Stimulated activated CD4-positive, alpha-beta T cell treated with anti-CD3 and anti-CD28 coated beads, TNF-alpha, amount 100 ng/mL, for 1 hour (primary cell): ENCODE results near the gene GINS3.
"Not testable (repeated sequence)": the region's sequence is repeated elsewhere in the genome, so short reads cannot be mapped to it uniquely, and the experiment has no call there.

Source experiments
- DNase-seq, 3 donors: peaks; one replicate each; pipeline ENCODE4 v3.0.0-alpha.2; 2020; ENCODE audit warnings: low read depth in 3 of 3, low spot score in 1 of 3

The GINS3 gene

DNA sequence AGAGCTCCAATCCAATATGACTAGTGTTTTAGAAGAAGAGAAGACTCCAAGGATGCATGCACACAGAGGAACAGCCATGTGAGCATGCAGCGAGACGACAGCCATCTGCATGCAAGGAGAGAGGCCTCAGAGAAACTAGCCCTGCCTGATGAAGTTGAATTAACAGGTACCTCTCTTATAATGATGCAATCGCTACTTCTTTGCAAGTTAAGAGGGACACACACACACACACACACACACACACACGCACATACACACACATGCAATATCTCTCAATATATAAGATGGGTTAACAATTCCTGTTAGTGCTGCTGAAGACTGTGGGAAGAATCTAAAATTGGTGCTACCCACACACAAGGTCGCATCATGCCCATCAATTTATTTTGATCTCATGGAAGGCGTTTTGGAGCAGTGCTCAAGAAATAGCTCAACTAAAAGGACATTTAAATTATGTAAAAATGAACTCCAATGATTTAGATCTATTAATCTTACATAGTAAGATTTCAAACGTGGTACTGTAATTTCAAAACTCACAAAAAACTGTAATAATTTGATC is 7.0 kb upstream of the GINS3 start:
- no peak for DNase-seq

DNA sequence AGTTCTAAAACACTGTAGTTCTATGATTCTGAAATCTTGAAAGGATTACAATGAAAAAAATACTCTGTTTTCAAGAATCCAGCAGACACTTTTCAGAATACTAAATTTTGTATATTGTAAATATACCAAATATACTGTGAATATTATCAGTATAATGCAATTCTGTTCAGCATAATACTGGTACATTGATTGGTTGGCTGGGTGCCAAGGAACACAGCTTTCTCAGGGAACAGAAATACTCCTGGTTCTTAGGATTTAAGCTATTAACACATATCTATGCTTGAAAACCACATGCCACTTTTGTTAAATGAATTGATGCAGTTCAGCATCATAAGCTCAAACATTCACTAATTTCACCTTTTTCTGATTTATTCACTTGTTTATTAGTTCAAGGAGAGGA is 2.5 kb upstream of the GINS3 start:
- DNase-seq: no peak

DNA sequence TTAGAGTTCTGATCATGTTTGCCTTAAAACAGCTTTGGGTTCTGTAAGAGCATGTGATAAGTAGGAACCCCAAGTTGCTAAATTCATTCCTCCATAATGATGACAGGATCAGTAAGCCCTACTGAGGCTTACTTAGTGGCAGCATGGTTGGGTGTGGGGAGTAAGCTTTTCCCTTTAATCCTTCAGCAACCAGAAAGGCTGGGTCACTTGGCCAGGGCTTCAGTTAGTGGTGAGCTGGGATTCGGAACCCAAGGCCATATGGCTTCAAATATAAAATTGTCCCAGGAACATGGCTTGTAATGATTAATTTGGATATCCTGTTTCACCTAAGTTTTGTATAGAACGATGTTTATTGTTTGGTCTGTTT is 850 bp downstream of the GINS3 start:
- no peak for DNase-seq

DNA sequence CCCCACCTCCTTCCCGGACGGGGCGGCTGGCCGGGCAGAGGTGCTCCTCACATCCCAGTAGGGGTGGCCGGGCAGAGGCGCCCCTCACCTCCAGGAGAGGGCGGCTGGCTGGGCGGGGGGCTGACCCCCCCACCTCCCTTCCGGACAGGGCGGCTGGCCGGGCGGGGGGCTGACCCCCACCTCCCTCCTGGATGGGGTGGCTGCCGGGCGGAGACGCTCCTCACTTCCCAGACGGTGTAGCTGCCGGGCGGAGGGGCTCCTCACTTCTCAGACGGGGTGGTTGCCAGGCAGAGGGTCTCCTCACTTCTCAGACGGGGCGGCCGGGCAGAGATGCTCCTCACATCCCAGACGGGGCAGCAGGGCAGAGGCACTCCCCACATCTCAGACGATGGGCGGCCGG is 4.6 kb downstream of the GINS3 start:
- not testable (repeated sequence) for DNase-seq

DNA sequence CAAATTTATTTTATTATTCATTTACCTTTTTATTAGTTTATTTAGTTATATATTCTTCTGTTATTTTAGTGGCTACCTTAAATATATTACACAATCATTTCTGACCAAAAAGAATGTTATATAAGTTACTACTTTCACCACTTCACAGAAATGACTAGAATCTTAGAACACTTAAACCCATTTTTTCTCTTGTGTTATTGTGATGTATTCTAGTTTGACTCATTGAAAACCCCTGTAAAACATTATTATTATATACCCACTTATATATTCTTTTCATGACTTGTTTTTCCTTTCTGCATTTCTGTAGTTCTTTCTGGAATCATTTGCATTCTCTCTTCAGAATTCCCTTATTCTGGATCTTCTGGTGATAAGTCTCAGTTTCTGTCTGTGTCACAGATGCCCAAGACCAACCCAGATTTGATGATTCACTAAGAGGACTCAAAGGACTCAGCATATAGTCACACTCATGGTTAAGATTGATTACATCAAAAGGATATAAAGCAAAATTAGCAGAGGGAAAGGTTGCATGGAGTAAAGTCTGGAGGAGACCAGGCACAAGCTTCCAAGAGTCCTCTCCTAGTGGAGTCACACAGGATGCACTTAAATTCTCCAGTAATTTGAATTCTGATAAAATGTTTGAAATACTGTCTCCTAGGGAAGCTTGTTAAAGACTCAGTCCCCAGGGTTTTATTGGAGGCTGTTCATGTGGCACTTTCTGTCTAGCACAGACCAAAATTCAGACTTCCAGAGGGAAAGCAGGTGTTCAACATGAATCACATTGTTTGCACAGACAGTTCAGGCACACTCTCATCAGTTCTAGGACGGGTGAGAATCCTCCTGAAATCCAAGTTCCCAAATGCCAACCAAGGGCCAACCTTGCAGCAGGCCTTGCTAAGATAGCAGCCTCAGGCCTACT is 7.7 kb downstream of the GINS3 start:
- DNase-seq: no peak

DNA sequence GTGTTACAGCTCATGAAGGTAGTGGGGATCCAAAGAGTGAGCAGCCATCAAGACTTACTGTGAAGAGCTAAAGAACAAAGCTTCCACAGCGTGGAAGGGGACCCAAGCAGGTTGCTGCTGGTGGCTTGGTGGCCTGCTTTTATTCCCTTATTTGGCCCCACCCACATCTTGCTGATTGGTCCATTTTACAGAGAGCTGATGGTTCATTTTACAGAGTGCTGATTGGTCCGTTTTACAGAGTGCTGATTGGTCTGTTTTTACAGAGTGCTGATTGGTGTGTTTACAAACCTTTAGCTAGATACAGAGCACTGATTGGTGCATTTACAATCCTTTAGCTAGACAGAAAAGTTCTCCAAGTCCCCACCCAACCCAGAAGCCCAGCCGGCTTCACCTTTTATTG is 9.0 kb downstream of the GINS3 start:
- DNase-seq: not testable (repeated sequence)

DNA sequence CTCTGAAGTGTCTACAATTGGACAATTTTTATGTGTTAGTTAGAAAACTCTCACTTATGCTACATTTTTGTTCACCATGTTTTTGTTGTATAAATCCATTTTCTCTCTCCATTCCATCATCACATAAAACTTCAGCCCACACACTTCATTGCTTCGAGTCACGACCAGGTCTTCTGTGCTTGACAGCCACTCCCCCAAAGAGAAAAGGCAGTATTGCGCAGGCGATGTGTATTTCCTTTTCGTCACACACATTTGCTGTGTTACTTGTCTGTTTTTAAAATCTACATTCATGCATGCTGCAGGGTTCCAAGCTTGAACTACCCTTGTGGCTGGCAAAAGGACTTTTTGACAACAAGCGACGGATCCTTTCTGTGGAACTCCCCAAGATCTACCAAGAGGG is 10.5 kb downstream of the GINS3 start:
- DNase-seq: no peak

DNA sequence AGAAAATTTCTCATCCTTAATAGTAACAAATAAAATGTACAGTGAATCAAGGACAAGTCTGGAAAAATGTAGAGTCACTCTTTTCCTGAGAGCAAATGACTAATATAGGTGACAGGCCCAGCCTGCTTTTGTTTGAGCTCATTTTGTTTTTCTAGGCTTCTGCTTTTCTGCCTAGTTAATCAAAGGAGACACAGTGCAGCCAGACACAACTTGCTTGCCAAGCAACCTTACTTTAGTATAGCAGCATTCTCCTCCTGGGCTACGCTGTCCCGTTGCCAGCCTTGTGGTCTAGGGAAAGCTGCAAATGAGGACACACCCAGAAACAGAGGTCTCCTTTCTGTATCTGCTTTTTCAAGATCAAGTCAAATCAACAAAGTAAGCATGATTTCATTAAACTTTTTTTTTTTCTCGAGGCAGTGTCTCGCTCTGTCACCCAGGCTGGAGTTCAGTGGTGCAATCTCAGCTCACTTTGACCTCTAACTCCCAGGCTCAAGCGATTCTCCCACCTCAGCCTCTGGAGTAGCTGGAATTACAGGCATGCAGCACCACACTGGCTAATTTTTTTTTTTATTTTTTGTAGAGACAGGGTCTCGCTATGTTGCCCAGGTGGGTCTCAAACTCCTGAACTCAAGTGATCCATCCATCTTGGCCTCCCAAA is 17.2 kb downstream of the GINS3 start:
- no peak for DNase-seq

DNA sequence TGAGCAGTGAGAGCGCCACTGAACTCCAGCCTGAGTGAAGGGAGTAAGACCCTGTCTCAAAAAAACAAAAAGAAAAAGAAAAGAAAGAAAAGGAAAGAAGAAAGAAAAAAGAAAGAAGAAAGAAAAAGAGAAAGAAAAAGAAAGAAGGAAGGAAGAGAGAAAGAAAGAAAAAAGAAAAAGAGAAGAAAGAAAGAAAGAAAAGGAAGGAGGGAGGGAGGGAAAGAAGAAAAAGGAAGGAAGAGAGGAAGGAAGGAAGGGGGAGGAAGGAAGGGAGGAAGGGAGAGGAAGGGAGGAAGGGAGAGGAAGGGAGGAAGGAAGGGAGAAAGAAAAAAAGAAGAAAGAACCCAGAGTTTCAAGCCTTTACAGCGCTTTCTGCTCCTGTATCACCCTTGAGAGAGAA is 19.1 kb downstream of the GINS3 start:
- DNase-seq: no peak

DNA sequence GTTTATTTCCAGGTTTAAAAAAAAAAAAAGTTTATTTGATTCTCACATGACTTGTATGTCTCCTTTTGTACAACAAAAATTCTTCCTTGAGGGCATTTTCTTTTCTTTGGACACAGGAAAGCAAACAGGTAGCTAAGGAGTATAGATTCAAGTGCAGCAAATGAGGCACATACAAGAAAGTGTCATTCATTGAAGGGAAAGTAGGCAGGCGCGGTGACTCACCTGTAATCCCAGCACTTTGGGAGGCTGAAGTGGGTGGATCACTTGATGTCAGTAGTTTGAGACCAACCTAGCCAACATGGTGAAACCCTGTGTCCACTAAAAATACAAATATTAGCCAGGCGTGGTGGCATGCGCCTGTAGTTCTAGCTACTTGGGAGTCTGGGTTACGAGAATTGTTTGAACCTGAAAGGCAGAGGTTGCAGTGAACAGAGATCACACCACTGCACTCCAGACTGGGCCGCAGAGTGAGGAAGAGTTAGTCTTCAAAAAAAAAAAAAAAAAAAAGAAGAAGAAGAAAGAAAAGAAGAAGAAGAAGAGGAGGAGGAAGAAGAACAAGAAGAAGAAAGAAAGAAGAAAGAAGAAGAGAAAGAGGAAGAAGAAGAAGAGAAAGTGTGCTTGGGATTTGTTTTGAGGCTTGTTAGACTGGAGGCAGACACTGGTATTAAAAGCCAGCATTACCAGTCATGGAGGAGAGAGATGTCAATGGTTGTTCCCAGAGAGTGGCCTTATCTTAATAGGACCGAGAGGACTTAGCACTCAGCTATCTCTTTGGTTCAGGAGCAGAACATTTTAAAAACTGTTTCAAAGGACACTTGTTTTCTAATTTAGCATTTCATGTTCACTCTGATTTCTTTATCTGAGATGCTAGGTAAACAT is 19.7 kb downstream of the GINS3 start:
- no peak for DNase-seq

DNA sequence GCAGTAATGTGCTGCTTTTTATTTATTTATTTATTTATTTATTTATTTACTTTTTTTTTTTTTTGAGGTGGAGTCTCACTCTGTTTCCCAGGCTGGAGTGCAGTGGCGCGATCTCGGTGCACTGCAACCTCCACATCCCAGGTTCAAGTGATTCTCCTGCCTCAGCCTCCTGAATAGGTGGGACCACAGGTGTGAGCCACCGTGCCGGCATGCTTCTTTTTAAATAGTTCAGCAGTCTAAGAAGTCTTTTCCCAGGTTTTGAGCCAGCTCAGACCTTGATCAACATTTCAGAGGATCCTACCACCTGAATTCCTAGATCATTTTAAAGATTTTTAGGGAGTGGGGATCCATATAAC is 20.3 kb downstream of the GINS3 start:
- not testable (repeated sequence) for DNase-seq

DNA sequence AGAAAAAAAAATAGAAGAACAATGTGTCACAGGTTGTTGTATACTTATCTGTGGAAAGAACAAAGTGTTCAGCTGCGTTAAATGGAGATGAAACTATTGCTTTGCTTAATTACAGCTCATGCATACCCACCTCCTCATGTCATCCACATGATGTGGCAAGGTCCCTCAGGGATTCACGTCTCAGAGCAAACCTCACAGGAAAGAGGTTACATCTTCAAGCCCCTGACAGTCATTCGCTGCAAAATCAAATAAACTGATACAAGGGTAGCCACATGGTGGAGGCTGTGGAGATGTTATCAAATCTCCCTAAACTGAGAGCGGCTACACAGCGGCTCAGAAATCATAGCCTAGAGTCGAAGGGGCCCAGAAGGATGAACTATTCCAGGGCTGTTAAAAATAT is 21.1 kb downstream of the GINS3 start:
- DNase-seq: no peak

DNA sequence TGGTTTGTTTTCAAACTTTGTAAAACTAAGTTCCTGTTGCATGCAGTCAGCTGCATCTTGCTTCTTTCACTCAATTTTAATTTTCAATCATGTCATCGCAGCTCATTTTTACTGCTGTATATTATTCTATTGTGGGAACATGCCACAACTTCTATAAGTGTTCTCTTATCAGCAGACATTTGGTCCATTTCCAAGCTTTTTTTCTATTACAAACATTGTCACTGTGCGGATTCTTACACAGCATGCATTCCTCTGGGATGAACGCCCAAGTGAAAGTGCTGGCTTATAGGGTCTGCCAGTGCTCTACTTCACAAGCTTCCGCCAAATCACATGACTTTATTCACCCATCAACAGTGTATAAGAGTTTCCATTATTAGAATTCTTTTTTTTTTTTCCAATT is 22.7 kb downstream of the GINS3 start:
- DNase-seq: no peak

DNA sequence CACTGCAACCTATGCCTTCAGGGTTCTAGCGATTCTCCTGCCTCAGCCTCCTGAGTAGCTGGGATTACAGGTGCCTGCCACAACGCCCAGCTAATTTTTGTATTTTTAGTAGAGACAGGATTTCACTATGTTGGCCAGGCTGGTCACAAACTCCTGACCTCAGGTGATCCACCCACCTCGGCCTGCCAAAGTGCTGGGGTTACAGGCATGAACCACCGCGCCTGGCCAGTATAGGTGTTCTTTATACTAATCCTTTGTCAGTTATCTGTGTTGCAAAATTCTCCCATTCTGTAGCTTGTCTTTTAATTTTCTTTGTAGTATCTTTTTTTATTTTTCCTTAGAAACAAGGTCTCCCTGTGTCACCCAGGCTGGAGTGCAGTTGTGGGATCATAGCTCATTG is 23.7 kb downstream of the GINS3 start:
- DNase-seq: not testable (repeated sequence)

DNA sequence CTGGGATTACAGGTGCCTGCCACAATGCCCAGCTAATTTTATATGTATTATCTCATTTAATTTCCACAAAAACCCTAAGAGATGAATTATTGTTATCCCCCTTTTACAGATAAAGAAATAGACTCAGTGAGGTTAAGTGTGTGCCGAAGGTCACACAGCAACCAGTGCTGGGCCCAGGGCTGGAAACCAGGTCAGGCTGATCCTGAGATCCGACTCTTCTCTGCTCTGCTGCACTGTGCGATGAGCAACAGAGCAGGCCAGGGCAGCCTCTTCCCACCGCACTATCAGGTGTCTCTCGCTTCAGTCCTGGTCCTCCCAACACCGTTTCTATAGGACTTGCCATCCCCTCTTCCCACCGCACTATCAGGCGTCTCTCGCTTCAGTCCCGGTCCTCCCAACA is 24.8 kb downstream of the GINS3 start:
- DNase-seq: no peak

DNA sequence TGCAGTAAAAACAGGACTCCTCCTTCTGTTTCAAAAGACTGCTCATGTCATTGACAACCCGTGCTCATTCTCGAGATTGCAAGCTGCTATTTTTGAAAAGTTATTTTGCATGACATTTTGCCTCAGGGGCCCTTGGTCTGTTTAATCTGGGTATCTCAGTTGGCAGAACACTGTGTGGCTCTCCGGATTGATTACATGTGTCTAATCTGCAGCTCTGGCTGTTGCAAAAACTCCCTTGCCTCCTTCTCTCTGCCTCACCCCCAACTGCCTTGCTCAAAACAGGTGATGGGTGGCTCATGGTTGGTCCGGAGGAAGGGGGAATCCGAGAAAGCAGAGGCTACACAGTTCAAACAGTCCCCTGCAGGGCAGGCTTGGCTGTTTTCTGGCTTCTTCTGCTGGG is 25.3 kb downstream of the GINS3 start:
- DNase-seq: no peak

DNA sequence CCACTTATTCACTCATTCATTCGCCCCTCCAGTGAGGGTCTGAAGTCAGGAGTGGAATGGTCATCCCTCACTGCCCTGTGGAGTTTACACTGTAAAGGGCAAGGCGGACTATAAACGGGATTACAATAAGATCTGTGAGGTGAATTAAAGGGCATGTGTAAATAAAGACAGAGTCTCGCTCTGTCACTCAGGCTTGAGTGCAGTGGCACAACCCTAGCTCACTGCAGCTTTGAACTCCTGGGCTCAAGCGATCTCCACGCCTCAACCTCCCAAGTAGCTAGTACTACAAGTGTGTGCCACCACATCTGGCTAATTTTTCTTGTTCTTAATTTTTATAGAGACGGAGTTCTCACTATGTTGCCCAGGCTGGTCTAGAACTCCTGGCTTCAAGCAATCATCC is 25.8 kb downstream of the GINS3 start:
- no peak for DNase-seq

DNA sequence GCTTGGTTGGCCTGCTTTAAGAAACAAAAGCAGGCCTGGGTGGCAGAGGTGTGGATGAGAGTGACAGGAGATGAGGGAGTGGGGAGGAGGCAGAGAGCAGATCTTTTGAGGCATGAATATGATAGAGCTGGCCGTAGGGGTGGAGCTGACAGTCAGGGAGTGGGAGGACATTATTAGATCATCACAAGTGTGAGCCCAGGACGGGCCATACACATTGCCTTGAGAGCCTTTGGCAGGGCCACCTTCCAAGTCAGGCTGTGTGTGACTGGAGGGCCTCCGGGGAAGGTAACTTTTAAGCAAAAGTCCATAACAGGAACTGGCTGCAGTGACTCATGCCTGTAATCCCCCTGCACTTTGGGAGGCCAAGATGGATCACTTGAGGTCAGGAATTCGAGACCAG is 26.3 kb downstream of the GINS3 start:
- DNase-seq: no peak

DNA sequence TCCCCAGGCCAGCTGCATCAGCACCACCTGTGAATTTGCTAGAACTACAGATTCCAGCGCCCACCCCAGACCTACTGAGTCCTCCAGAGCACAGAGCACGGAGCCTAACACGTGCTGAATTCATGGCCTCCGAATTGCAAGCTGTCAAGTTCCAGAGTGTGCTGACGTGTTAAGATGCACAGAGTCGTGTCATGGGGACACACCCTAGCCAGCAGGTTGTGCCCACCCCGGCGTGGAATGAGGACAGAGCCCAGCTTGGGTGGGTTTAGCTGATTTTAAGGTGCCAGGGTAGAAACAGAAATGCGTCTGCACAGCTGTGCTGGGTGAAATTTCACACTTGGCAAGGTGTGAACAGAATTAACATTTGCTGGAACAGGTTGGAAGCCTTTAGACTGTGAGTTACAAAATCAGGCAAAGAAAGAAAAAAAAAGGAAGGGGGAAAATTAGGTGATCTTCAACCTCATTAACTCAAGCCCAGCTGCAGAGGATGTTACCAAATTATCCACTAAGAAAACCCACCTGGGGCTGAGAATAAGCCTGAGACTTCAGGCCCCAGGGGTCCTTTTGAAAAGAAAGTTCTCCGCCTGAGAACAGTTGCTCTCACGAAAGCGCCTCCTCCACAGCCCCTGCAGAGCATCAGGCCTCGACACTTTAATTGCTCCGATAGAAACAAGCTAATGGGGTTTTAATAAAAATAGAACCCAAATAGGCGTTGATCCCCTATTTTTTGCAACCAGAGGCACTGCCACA is 27.1 kb downstream of the GINS3 start:
- DNase-seq: no peak

DNA sequence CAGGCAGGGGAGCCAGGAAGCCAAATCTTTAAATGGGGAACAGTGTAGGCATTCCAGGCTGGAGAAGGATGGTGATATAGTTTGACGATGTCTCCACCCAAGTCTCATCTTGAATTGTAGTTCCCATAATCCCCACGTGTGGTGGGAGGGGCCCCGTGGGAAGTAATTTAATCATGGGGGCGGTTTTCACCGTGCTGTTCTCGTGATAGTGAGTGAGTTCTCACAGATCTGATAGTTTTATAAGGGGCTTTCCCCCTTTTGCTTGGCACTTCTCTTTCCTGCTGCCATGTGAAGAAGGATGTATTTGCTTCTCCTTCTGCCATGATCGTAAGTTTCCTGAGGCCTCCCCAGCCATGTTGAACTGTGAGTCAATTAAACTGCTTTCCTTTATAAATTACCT is 28.8 kb downstream of the GINS3 start:
- no peak for DNase-seq

DNA sequence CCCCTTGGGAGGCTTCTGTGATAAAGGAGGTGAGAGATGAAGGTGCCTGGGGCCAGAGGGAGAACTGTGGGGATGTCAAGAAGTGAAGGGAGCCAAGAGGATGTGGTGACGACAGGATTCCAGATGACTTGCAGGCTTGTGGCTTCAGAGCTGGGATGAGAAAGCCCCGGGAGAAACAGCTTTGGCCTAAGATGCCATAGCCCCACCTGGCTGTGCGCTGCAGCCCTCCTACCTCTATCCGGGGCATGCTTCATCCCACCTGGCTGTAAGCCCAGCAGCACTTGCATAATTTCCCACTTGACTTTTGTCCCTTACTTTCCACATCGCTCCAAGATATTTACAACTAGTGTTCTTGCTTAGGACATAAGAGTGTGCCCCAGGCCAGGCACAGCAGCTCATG is 29.3 kb downstream of the GINS3 start:
- DNase-seq: no peak
